Stimulated activated CD8-positive, alpha-beta memory T cell treated with anti-CD3 and anti-CD28 coated beads, Interleukin-4, amount 100 ng/mL, for 48 hours (primary cell): Measurements from ENCODE around the gene SUSD3.
"Not testable (repeated sequence)": the region's sequence is repeated elsewhere in the genome, so short reads cannot be mapped to it uniquely, and the experiment has no call there.

Experiments used
- DNase-seq: peaks from one replicate; pipeline ENCODE4 v3.0.0-alpha.2; 2020

The SUSD3 gene

DNA sequence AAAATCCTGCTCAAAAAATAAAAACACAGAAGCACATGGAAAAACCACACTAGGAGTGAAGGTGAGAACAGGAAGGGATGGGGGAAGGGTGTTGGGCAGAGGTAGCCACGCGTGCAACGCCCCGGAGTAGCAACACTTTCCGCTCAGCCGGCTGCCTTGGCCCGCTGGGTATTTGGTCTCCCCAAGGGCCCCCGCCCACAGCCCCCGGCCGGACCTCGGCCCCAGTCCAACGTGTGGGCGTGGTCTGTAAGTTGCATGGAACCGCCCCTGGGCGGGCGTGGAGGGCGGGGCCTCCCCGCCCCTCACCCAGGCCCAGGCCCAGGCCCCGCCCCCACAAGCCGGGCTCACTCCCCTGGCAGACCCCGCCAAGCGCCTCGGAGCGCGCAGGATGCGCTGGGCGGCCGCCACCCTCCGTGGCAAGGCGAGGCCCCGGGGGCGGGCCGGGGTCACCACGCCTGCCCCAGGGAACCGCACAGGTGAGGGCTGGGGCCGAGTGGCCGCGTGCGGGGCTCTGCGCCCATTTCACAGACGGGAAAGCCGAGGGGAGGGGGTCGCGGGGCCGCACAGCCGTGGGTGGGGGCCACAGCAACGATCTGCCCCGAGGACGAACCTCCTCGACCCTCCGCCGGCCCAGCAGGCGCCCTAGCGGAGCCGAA lies at the start of gene SUSD3:
Gene SUSD3, plus strand, starts transcription at position 347 of the 656 bp plus-strand sequence. Its CDS starts 42 bp downstream, at position 389.
- peak; percentile 78 for DNase-seq

DNA sequence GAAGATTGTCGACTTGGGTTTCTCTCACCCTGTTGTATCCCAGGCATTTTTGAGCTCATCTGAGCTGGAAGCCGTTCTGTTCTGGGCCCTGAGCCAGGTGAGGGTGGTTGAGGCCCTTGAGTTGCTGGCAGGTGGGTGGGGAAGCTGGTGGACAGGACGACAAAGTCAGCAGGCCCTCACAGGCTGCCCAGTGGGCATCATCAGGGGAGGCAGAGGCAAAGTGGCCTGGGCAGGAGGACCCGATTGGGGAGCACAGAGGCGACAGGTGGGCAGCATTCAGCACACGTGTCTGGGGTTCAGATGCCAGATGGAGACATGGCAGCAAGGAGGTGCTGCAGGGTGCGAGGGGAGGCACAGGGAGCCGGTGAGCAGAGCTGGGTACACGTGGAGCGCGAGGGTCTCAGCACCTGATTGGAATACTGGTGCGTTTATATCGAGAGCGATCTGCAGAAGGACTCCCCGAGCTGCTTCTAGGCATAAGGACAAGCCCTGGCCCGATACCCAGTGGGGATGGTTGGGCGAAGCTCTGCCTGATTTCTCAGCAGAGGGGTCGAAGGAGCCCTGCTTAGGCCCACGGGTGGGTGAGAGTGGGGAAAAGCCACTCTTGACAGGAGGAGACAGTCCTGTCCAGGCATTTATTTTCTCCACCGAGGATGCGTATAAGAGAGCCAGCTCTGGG lies 49.0 kb upstream of the SUSD3 start:
- peak; percentile 8 for DNase-seq

DNA sequence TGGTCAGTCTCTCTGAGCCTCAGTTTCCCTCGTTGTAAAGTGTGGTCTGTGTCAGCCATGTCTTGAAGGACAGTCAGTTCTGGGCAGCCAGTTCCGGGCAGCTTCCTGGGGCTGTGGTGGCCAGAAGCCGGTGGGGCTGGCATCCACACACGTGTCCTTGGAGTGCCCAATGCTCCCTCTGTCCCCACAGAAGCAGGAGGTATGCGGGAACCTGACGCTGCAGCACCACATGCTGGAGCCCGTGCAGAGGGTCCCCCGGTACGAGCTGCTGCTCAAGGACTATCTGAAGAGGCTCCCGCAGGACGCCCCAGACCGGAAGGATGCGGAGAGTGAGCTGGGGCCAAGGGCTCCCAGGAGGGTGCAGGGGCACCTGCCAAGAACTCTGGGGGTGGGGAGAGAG lies 48.4 kb upstream of the SUSD3 start:
- no peak for DNase-seq

DNA sequence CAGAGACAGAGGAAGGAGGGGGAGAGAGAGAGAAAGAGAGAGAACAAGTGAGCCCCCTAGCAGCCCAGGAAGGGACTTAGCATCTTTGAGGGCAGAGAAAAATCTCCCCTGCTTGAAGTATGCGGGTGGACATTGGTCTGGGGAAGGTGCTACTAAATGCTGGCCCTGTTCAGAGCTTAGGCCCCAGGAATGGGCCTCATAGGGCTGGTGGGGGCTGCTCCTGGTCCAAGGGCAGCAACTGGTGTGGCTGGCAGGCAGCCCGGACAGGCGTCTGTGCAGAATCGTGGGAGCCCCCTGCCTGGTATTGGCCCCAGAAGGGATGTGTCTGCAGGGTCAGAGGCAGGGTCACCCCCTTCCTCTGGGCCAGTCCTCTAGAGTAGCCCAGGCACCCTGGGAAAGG lies 47.8 kb upstream of the SUSD3 start:
- DNase-seq, result peak; percentile 5

GRCh38 chr9:93011114-93011513 lies 47.4 kb upstream of the SUSD3 start:
- DNase-seq, result peak; percentile 10

GRCh38 chr9:93012963-93013855 lies 45.3 kb upstream of the SUSD3 start:
- peak; percentile 12 for DNase-seq

- peak; percentile 16 for DNase-seq
Measured at GRCh38 chr9:93013856-93014582, 44.5 kb upstream of the SUSD3 start.

- DNase-seq, result not testable (repeated sequence)
Measured at GRCh38 chr9:93015190-93015589, 43.3 kb upstream of the SUSD3 start.

GRCh38 chr9:93017621-93018020 lies 40.9 kb upstream of the SUSD3 start:
- DNase-seq, result no peak

GRCh38 chr9:93020151-93020550 lies 38.4 kb upstream of the SUSD3 start:
- DNase-seq, result no peak

GRCh38 chr9:93020771-93021670 lies 37.5 kb upstream of the SUSD3 start:
- DNase-seq, result peak; percentile 42

- DNase-seq, result no peak
Measured at GRCh38 chr9:93022066-93022465, 36.4 kb upstream of the SUSD3 start.

DNA sequence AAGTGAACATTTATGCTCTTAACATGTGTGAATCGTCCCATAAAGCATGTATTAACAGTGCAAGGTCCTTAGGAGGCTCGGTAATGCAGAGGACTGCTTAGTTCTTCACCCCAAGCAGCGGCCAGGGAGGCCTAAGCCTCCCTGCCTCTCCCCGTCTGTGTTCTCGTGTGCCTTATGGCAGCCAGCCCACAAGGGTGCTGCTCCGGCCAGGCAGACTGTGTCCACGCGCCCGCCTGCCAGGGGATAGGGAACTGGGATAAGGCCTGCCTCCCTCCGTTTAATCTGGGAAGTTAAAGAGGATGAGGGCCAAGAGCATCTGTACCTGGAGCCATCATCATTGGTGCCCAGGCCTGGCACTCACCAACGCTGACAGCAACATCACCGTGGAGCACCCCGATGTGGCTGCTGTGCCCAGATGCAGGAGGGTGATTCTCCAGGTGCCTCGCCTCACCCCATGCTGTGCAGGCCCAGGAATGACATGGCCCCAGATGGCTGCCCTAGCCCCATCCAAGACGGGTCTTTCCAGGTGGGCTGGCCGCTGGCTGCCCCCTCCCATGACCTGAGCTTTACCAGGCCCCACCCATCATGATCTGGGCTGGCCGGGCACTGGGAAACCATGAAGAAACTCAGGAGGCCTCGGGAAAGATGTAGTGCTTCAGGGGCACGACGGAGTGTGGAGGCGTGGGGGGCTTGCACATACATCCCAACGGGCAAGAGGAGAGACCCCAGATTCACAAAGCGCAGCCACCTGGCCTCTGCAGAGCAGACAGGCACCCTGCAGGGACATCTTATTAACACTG lies 35.6 kb upstream of the SUSD3 start:
- DNase-seq, result no peak

DNA sequence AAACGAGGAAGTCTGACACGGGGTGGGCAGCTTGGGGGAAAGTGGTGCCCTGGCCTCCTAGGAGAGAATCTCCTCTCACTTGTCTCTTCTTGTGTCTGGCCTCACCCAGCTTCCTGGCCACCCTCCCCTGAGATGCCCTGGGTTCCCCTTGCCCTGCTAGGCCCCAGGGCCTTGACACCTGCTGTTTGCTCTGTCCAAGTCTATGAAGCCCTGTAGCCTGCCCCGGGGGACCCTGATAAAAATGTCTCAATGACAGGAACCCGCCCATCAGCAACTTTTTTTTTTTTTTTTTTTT lies 35.0 kb upstream of the SUSD3 start:
- DNase-seq, result no peak

DNA sequence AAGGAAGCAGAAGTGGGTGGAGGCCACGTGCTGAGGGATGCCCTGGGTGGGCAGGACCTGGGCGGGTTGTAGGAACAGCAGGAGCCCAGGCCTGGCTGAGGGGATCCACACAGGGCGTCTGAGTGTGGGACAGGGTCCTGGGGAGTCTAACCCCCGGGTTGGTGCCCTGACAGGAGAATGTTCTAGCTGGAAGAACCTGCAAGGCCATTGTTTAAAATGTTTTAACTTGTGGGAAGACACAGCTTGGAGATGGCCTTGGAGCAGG lies 33.9 kb upstream of the SUSD3 start:
- DNase-seq, result no peak

- no peak for DNase-seq
Measured at GRCh38 chr9:93024986-93025630, 33.4 kb upstream of the SUSD3 start.

- no peak for DNase-seq
Measured at GRCh38 chr9:93025736-93026135, 32.8 kb upstream of the SUSD3 start.

- DNase-seq, result no peak
Measured at GRCh38 chr9:93026640-93027039, 31.9 kb upstream of the SUSD3 start.

DNA sequence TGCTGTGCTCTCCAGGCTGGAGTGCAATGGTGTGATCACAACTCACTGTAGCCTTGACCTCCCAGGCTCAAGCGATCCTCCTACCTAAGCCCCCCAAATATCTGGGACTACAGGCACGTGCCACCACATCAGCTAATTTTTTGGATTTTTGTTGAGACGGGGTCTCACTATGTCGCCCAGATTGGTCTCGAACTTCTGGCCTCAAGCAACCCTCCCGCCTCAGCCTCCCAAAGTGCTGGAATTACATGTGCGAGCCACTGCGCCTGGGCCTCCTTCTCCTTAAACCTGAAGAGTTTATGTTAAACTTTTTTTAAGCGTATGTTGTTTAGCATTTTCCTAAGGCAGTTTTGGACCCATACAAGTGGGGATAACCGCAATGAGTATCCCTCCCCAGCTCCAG lies 30.8 kb upstream of the SUSD3 start:
- no peak for DNase-seq

- peak; percentile 45 for DNase-seq
Measured at GRCh38 chr9:93028448-93029006, 30.0 kb upstream of the SUSD3 start.
